Measurements from ENCODE around the gene BTG1.

BTG1 gene

DNA sequence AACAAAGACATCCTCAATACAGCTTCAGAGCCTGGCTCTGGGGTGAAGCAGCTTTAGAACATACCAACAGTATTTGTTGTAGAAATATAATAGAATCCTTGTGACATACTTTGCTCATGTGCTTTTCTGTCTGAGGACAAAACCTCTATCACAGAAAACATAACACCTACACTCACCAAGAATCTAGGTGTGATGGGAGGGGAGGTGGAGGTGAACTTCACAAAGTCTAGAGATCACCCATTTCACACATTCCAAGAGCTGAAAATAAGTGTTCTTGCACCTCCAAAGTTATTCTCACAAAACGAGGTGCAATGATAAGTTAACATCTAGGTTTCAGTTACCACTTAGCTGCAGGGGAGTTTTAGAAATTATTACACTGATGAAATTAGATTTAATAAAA is 32.7 kb upstream of the BTG1 start:
- Histone ChIP-seq H3K4me1 (peaks cover 3% of the 10 kb centered on the region), H4K20me1 (no peaks in the 10 kb centered on the region), H3K4me2 (no peak overlapping the region), H3K27ac (no peak overlapping the region), H3K9me3 (peaks cover 24% of the 10 kb centered on the region), H3K9ac (no peak overlapping the region), H3K36me3 (no peaks in the 10 kb centered on the region), H3K27me3 (no peaks in the 10 kb centered on the region), H3K4me3 (no peak overlapping the region)
- TF ChIP-seq Cebpa-rat (IDR thresholded peaks at IDR 0.05), result no peak

DNA sequence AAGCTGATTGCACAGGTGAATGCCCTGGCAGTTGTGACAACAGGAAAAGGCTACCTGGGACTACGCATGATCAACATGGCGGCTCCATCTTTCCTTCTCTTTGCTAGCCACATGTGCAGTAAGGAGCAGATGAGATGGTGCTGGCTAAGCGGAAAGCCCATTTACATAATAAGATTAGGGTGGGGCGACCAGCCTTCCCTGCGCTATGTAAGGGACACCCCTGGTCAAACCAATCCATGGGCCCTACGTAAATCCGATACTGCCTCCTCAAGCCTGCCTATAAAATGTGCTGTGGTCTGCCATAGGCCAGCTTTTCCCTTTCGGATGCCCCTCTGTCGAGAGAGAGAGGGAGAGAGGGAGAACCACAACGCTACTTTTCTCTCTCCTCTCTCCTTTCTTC is 31.0 kb upstream of the BTG1 start:
- no peak overlapping the region for H3K9ac ChIP-seq

DNA sequence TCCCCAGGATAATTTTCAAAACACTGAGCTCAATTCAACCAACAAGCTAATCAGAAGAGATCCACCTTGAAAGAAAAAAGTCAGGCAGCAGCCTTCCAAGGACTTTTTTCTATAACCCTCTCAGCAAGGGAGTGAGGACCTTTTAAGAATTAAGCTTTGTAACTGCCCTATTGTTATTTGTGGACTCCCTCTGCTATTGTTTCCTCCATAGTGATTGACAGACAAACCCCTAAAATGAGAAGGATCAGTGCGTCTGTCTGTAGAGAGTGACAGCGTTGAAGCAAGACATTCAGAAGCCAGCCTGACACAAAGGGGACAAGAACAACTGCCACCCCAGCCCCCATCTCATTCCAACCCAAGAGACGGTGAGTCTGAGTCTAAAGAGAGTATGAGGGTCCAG is 30.3 kb upstream of the BTG1 start:
- Histone ChIP-seq H3K36me3 (no peaks in the 10 kb centered on the region), H3K4me1 (peaks cover 26% of the 10 kb centered on the region), H3K27me3 (no peaks in the 10 kb centered on the region), H3K4me3 (no peak overlapping the region), H3K27ac (no peak overlapping the region), H3K9me3 (peaks cover 11% of the 10 kb centered on the region), H3K9ac (no peak overlapping the region), H3K4me2 (no peak overlapping the region), H4K20me1 (no peaks in the 10 kb centered on the region)
- no peak for TF ChIP-seq Cebpa-rat (IDR thresholded peaks at IDR 0.05)

More for the DNA sequence above, 31.0 kb upstream of the BTG1 start:
- Histone ChIP-seq H3K27ac (no peak overlapping the region), H3K4me2 (no peak overlapping the region), H3K9me3 (peaks cover 11% of the 10 kb centered on the region), H3K4me1 (peaks cover 20% of the 10 kb centered on the region), H3K36me3 (no peaks in the 10 kb centered on the region), H4K20me1 (no peaks in the 10 kb centered on the region), H3K27me3 (no peaks in the 10 kb centered on the region), H3K4me3 (no peak overlapping the region)
- TF ChIP-seq Cebpa-rat (IDR thresholded peaks at IDR 0.05), result no peak

DNA sequence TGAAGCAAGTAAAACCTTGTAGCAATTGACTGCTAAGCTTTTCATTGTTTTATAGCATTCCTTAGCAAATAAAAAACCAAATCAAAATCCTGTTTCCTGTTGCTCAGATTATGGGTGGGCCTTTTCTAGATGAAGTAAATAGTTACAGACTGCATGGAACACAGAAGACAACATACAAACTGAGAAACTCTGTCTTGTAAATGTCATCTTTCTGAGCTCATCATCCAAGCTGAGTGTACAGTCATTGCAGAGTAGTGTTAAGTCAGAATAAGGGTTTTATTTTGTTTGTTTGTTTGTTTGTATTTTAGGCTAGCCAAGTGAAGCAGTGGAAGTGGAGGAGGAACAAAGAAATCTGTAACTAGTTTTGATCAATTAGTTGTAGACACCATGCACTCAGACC is 24.4 kb upstream of the BTG1 start:
- H3K36me3 ChIP-seq, result no peaks in the 10 kb centered on the region
- no peak overlapping the region for H3K9ac ChIP-seq
- H4K20me1 ChIP-seq, result no peaks in the 10 kb centered on the region
- no peaks in the 10 kb centered on the region for H3K9me3 ChIP-seq
- H3K4me1 ChIP-seq, result peaks cover 46% of the 10 kb centered on the region
- no peak for TF ChIP-seq Cebpa-rat (IDR thresholded peaks at IDR 0.05)
- H3K4me2 ChIP-seq, result no peak overlapping the region
- H3K27ac ChIP-seq, result no peak overlapping the region
- H3K4me3 ChIP-seq, result no peak overlapping the region
- no peaks in the 10 kb centered on the region for H3K27me3 ChIP-seq

DNA sequence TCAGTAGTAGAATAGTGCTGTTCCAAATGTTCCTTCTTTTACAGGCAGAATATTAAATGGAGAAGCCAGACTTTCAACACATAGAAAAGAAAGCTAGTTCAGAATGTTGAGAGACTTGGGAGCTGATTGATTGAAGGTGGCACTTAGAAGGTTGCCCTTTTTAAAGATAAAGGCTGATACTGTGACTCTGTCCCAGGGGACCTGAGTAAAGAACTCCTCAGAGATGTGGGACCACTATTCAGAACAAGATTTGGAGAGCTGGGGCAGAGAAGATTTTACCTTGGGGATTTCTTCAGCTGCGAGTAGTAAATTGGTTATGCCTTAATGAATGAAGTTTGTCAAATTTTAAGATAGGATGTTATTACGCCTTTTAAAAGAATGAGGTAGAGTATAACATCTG is 21.4 kb upstream of the BTG1 start:
- Histone ChIP-seq H3K9ac (no peak overlapping the region), H3K4me3 (no peak overlapping the region), H3K36me3 (no peaks in the 10 kb centered on the region), H3K27ac (no peak overlapping the region), H3K9me3 (no peaks in the 10 kb centered on the region; the same call in 1 of the 2 replicates), H3K4me2 (peak overlapping the region; percentile 37; the same call in 1 of the 2 replicates), H4K20me1 (no peaks in the 10 kb centered on the region), H3K4me1 (peaks cover 31% of the 10 kb centered on the region), H3K27me3 (no peaks in the 10 kb centered on the region)
- TF ChIP-seq Cebpa-rat (IDR thresholded peaks at IDR 0.05), result no peak

DNA sequence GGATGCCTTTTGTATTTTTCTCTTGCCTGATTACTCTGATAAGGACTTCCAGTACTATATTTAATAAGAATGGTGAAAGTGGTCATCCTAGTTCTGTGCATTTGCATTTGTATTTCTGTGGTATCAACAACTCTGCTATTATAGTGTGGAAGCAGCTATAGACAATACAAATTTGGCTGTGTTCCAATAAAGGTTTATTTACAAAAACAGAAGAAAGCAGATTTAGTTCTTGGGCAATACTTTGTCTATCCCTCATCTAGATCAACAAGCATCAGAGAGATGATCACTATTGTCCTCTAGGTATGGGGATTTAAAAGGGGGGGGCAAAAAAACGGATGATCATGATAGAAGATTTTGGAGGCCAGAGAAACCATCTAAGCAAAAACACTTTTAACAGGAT is 19.1 kb upstream of the BTG1 start:
- Histone ChIP-seq H3K27me3 (no peaks in the 10 kb centered on the region), H3K9ac (no peak overlapping the region), H3K4me3 (no peak overlapping the region), H3K9me3 (no peaks in the 10 kb centered on the region; the same call in 1 of the 2 replicates), H3K36me3 (no peaks in the 10 kb centered on the region), H3K4me1 (peaks cover 26% of the 10 kb centered on the region), H3K4me2 (no peak overlapping the region), H4K20me1 (no peaks in the 10 kb centered on the region), H3K27ac (no peak overlapping the region)
- no peak for TF ChIP-seq Cebpa-rat (IDR thresholded peaks at IDR 0.05)

DNA sequence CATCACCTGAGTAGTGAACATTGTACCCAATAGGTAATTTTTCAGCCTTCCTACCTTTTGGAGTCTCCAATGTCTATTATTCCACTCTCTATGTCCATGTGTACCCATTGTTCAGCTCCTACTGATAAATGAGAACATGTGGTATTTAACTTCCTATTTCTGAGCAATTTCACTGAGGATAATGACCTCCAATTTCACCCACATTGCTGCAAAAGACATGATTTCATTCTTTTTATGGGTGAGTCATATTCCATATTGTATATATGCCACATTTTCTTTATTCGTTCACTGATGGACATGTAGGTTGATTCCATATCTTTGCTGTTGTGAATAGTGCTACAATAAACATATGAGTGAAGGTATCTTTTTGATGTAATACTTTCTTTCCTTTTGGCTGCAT is 16.4 kb upstream of the BTG1 start:
- Histone ChIP-seq H4K20me1 (no peaks in the 10 kb centered on the region), H3K4me2 (no peak overlapping the region), H3K36me3 (no peaks in the 10 kb centered on the region), H3K9me3 (no peaks in the 10 kb centered on the region; the same call in 1 of the 2 replicates), H3K27me3 (no peaks in the 10 kb centered on the region), H3K4me3 (no peak overlapping the region), H3K4me1 (peaks cover 35% of the 10 kb centered on the region), H3K9ac (no peak overlapping the region), H3K27ac (no peak overlapping the region)
- TF ChIP-seq Cebpa-rat (IDR thresholded peaks at IDR 0.05), result no peak

DNA sequence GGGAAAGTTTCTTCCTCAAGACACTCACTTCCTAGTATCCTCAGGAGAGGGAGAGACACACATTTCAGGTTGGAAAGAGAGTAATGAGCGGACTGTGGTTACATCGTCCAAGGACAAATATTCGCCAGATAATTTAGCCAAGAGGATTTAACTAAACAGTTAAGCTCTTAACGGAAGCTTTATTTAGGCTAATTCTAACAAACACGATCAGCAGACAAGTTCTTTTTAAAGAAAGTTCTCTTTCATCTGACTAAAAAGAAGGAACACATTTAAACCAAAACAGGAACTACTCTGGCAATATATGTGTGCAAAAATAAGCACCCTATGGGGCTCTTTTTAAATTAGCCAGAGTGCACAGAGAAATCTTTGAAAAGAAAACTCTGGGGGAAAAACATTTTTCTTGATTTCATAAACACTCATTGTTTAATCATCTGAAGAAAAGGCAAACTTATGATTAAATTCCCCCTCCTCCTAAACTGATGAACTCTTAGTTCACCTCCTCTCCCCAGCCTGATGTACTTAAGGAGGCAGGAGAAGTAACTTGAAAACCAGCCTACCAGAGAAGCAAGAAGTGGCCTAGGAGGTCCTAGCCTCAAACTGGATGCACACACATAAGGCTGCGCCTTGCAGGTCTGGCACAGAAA is 13.3 kb upstream of the BTG1 start:
- Histone ChIP-seq H4K20me1 (no peaks in the 10 kb centered on the region), H3K27me3 (no peaks in the 10 kb centered on the region), H3K4me1 (peaks cover 38% of the 10 kb centered on the region), H3K4me2 (peak overlapping the region; percentile 73), H3K4me3 (peak overlapping the region; percentile 39), H3K9ac (peak overlapping the region; percentile 60), H3K36me3 (no peaks in the 10 kb centered on the region), H3K9me3 (no peaks in the 10 kb centered on the region; the same call in 1 of the 2 replicates), H3K27ac (peak overlapping the region; percentile 67)
- no peak for TF ChIP-seq Cebpa-rat (IDR thresholded peaks at IDR 0.05)

DNA sequence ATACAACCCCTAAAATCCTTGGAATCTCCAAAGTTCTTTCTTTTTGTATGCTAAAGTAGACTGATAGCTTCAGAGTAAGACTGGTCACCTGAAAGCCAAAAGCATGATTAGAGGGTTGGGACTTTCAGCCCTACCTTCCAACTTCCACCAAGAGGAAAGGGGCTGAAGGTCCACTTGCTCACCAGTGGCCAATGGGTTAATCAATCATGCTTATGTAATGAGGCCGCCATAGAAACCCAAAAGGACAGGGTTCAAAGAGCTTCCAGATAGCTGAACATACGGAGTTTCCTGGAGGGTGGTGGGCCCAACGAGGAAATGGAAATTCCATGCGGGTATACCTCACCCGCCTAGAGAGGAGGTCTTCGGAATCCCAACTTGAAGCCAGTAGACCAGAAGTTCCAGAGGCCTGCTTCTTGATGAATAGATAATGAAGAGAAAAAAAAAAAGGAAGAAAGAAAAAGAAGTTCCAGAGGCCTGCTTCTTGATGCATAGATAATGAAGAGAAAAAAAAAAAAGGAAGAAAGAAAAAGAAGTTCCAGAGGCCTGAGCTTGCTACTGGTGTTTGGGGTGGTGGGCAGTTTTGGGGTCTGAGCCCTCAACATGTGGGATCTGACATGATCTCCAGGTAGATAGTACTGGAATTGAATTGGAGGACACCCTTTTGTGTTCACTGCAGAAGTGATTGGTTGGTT is 11.2 kb upstream of the BTG1 start:
- Histone ChIP-seq H3K36me3 (no peaks in the 10 kb centered on the region), H3K9ac (no peak overlapping the region), H3K4me1 (peaks cover 38% of the 10 kb centered on the region), H4K20me1 (no peaks in the 10 kb centered on the region), H3K4me2 (peak overlapping the region; percentile 35; the same call in 1 of the 2 replicates), H3K27me3 (no peaks in the 10 kb centered on the region), H3K4me3 (no peak overlapping the region), H3K9me3 (no peaks in the 10 kb centered on the region), H3K27ac (no peak overlapping the region)
- TF ChIP-seq Cebpa-rat (IDR thresholded peaks at IDR 0.05), result no peak

DNA sequence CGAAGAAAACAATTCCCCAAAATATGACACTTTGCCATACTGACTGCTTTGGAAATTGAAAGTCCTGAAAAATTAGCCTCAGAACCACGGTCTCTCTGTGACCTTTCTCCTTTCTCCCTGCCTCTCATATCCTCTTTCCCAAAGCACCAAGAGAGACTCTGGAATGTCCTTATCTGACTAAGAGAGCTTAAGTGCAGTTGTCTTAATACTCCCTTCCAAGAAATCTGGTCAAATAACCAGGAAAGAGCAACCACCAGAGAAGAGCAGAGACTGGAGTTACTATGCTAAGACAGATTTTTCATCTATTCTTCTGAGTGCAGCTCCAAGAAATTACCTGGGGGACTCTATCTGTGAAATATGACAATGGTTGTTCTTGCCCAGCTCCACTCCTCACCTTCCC is 10.5 kb upstream of the BTG1 start:
- Histone ChIP-seq H3K27ac (no peak overlapping the region), H3K4me1 (peaks cover 38% of the 10 kb centered on the region), H3K9ac (no peak overlapping the region), H3K4me3 (no peak overlapping the region), H3K36me3 (no peaks in the 10 kb centered on the region), H3K9me3 (no peaks in the 10 kb centered on the region; the same call in 1 of the 2 replicates), H4K20me1 (no peaks in the 10 kb centered on the region), H3K27me3 (no peaks in the 10 kb centered on the region), H3K4me2 (no peak overlapping the region)
- no peak for TF ChIP-seq Cebpa-rat (IDR thresholded peaks at IDR 0.05)

Data from BLaER1 (cell line).